Measurements from ENCODE around the gene RTF1.

DNA sequence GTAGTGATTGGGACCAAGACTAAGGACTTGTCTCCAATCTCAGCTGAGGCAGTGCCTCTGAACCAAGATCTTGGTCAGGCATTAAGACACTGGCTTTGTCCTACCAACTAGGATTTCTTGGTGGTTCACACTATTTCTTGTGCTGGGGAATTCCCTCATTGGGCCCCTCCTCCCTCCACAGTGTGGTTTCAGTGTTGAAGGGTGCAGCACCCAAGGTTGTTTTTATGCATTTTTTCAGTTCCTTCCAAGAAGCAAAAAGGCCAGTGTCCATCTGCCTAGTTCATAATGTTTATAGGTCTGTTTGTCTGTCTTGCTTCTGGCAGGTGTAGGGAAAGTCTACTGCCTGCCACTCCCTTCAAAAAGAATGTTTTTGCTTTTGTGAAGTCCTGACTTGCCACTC is 66.2 kb downstream of the RTF1 start:
- TF ChIP-seq, protein P1, sequence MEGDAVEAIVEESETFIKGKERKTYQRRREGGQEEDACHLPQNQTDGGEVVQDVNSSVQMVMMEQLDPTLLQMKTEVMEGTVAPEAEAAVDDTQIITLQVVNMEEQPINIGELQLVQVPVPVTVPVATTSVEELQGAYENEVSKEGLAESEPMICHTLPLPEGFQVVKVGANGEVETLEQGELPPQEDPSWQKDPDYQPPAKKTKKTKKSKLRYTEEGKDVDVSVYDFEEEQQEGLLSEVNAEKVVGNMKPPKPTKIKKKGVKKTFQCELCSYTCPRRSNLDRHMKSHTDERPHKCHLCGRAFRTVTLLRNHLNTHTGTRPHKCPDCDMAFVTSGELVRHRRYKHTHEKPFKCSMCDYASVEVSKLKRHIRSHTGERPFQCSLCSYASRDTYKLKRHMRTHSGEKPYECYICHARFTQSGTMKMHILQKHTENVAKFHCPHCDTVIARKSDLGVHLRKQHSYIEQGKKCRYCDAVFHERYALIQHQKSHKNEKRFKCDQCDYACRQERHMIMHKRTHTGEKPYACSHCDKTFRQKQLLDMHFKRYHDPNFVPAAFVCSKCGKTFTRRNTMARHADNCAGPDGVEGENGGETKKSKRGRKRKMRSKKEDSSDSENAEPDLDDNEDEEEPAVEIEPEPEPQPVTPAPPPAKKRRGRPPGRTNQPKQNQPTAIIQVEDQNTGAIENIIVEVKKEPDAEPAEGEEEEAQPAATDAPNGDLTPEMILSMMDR (IDR thresholded peaks at IDR 0.05) = no peak
- no peak for TF ChIP-seq POLR2AphosphoS5 (IDR thresholded peaks at IDR 0.05)

Data from breast epithelium (tissue), 3 donors.